Gastroesophageal sphincter (tissue), 4 donors: ENCODE data around the gene NRXN3. TPM values are rescaled to one million over a fixed set of nuclear protein-coding genes. Genes with fewer than 3 reads are reported as not detected.

ENCODE experiments used
- ATAC-seq: fragments of 150-250 bp; one replicate; pipeline ENCODE4 v1.9.1; 2016; ENCODE audit warnings: mild to moderate bottlenecking, moderate library complexity
- H3K27ac ChIP-seq, 4 donors: fragments of 200-600 bp; sonication (generic) in 3 of 4; 1 replicate in 3 of 4; 2 replicates in 1 of 4; pipeline ENCODE4 v1.5.1; 2016 to 2019
- H3K27me3 ChIP-seq: fragments of 200-600 bp; sonication (generic); one replicate; pipeline ENCODE4 v1.5.1; 2019
- H3K36me3 ChIP-seq, 2 donors: fragments of 200-600 bp; sonication (generic); one replicate each; pipeline ENCODE4 v1.5.1; 2019; ENCODE audit warnings: control low read depth in 1 of 2
- H3K4me1 ChIP-seq, 3 donors: fragments of 200-600 bp; sonication (generic); 1 replicate in 2 of 3; 2 replicates in 1 of 3; pipeline ENCODE4 v1.5.1; 2016 to 2019; ENCODE audit warnings: control low read depth in 2 of 3
- H3K4me3 ChIP-seq, 2 donors: fragments of 200-600 bp; sonication (generic); one replicate each; pipeline ENCODE4 v1.5.1; 2019; ENCODE audit warnings: mild to moderate bottlenecking in 1 of 2, moderate library complexity in 1 of 2
- H3K9me3 ChIP-seq, 3 donors: fragments of 200-600 bp; sonication (generic); one replicate each; pipeline ENCODE4 v1.5.1; 2017 to 2019; ENCODE audit warnings: control low read depth in 2 of 3
- EP300 ChIP-seq: sonication (generic); formaldehyde crosslinking; IDR thresholded peaks from one replicate; pipeline ENCODE4 v1.6.1; 2017; ENCODE audit warnings: antibody characterized with exemption, mild to moderate bottlenecking
- POLR2A ChIP-seq, 2 donors: fragments of 450-650 bp; IDR thresholded peaks; one replicate each; pipeline ENCODE4 v1.6.1; 2017; ENCODE audit warnings: antibody characterized with exemption in 2 of 2, mild to moderate bottlenecking in 2 of 2, moderate library complexity in 1 of 2
- POLR2AphosphoS5 ChIP-seq: sonication (generic); formaldehyde crosslinking; IDR thresholded peaks from one replicate; pipeline ENCODE4 v1.6.1; 2017; ENCODE audit warnings: antibody characterized with exemption
- WGBS, 2 donors: methylation state at CpG; one replicate each; pipeline ENCODE4 v1.1.5; 2018; ENCODE audit warnings: low coverage in 1 of 2; 5-methylcytosine and 5-hydroxymethylcytosine counted together
- total RNA-seq, 4 donors: library from RNA; depleted of rRNA; stranded (reverse); fragments of >200 nt; gene quantifications; one replicate each; pipeline ENCODE4 v1.1.0, GENCODE V29; 2016
- TF ChIP-seq, protein P1 (sequence below), 4 experiments: fragments of 200-600 bp in 2 of 4; fragments of 450-650 bp in 2 of 4; sonication (generic) in 1 of 4; IDR thresholded peaks; one replicate each; pipeline ENCODE4 v1.5.1; 2017 to 2019; ENCODE audit warnings: antibody characterized with exemption in 4 of 4, mild to moderate bottlenecking in 2 of 4, moderate library complexity in 2 of 4

The NRXN3 gene
- total RNA-seq, 4 donors from 2014 or later: 74.2 to 192 (median 98.2) TPM

DNA sequence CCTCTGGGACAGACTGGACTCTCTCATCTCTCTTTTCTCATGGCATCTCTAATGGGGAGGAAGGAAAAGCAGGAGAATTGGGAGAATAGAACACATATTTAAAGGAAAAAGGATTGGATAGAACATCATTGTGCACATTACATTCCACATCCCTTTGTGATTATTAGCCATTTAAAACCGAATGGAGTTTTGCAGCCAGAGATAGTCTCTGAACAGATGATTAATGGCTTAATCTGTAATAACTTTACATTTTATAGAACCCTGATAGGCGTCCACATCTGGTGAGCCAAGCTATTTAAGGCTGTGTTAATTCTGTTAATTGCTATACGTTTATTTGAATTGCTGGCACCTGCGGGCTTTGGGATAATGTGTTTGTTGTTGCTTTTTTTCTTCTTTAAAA lies 487.3 kb downstream of the NRXN3 start:
- no peak for TF ChIP-seq EP300
- no peak for TF ChIP-seq POLR2AphosphoS5
- TF ChIP-seq, protein P1, sequence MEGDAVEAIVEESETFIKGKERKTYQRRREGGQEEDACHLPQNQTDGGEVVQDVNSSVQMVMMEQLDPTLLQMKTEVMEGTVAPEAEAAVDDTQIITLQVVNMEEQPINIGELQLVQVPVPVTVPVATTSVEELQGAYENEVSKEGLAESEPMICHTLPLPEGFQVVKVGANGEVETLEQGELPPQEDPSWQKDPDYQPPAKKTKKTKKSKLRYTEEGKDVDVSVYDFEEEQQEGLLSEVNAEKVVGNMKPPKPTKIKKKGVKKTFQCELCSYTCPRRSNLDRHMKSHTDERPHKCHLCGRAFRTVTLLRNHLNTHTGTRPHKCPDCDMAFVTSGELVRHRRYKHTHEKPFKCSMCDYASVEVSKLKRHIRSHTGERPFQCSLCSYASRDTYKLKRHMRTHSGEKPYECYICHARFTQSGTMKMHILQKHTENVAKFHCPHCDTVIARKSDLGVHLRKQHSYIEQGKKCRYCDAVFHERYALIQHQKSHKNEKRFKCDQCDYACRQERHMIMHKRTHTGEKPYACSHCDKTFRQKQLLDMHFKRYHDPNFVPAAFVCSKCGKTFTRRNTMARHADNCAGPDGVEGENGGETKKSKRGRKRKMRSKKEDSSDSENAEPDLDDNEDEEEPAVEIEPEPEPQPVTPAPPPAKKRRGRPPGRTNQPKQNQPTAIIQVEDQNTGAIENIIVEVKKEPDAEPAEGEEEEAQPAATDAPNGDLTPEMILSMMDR (IDR thresholded peaks at IDR 0.05): no peak
- TF ChIP-seq POLR2A (IDR thresholded peaks at IDR 0.05): no peak
- Histone ChIP-seq H3K4me3 (no peak overlapping the region), H3K36me3 (no peaks in the 10 kb centered on the region), H3K4me1 (no peaks in the 10 kb centered on the region), H3K9me3 (no peaks in the 10 kb centered on the region), H3K27me3 (no peaks in the 10 kb centered on the region), H3K27ac (no peak overlapping the region)
- 74 to 81% methylated on average over 4 of the region's 4 CpGs for WGBS, 2 donors
- ATAC-seq: no peak

DNA sequence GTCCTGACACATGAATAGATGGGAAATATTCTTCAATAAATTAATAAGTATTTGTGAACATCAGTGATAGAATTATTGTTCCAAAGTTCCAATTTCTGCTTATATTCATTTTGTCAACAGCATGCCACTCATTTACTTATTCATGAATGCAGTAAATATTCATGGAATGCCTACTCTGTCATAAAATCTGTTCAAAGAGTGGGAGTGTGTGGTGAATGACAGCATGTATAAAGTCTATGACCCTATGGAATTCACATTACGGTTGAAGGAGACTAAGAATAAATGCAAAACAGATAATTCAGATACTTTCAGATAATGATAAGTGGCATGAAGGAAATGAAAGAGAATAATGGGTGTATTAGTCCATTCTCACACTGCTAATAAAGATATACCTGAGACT lies 494.7 kb downstream of the NRXN3 start:
- TF ChIP-seq EP300 (no peak), POLR2A (IDR thresholded peaks at IDR 0.05) (no peak), POLR2AphosphoS5 (no peak)
- TF ChIP-seq, protein P1 (IDR thresholded peaks at IDR 0.05): no peak
- H3K4me1 ChIP-seq: no peaks in the 10 kb centered on the region
- no peaks in the 10 kb centered on the region for H3K36me3 ChIP-seq
- no peak overlapping the region for H3K27ac ChIP-seq
- no peaks in the 10 kb centered on the region for H3K9me3 ChIP-seq
- no peak overlapping the region for H3K4me3 ChIP-seq
- ATAC-seq: no peak
- WGBS, 2 donors: 55 to 75% methylated on average over 1 of the region's 1 CpG
- H3K27me3 ChIP-seq: no peaks in the 10 kb centered on the region

DNA sequence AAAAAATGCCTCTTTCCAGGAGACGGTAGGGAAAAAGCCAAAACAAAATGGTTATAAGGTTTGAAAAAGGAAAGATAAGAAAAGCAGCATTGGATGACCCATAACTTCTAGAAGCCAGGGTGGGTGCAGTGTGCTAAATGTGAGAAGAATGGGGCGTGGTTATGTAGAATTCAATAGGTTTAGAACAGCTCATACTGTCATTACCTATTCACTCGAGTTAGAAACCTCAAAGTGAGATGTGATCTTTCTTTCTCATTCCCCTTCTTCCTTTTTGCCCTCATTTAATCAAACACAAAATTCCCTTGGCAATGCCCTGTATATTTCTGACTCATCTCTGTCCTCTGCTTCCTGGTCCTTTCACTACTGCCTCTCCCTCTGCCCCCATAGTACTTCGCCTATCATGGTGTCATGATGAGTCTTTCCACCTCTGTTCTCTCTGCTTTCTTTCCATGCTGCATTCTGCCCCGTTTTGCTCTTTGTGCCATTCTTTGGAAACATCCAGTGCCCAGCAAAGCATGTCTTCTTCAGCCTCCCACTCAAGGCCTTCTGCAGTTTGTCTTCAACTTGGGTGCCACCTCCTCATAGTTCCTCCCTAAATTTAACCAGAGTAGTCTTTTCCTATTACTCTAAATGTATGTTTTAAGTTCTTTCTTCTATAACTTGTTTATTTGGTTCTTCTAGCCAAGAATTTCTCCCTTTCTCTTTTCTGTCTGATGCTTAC lies 496.3 kb downstream of the NRXN3 start:
- Histone ChIP-seq H3K27me3 (no peaks in the 10 kb centered on the region), H3K27ac (no peak overlapping the region), H3K36me3 (no peaks in the 10 kb centered on the region), H3K4me1 (no peaks in the 10 kb centered on the region), H3K4me3 (no peak overlapping the region), H3K9me3 (no peaks in the 10 kb centered on the region)
- 69 to 74% methylated on average over 5 of the region's 5 CpGs for WGBS, 2 donors
- ATAC-seq: no peak
- no peak for TF ChIP-seq POLR2AphosphoS5
- no peak for TF ChIP-seq EP300
- no peak for TF ChIP-seq POLR2A (IDR thresholded peaks at IDR 0.05)
- TF ChIP-seq, protein P1 (IDR thresholded peaks at IDR 0.05): no peak

DNA sequence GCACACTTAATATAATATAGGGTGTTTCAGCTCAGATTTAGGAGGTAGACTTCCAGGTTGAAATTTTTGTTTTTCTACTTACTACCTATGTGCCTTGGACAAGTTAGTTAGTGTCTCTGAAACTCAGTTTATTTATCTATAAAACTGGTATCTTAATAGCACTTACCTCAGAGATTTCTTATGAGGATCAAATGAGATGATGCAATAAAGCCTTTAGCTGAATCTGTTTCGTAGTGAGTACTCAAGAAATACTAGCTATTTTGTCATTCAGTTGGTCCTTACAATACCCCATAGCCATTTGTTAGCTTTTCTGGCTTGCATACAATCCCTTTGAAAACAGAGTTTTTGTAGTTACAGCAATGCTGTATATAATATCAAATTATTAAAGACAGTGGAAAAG lies 497.0 kb downstream of the NRXN3 start:
- no peak for TF ChIP-seq EP300
- TF ChIP-seq, protein P1 (IDR thresholded peaks at IDR 0.05): no peak
- no peak for TF ChIP-seq POLR2AphosphoS5
- no peak for TF ChIP-seq POLR2A (IDR thresholded peaks at IDR 0.05)
- H3K36me3 ChIP-seq: no peaks in the 10 kb centered on the region
- no peaks in the 10 kb centered on the region for H3K9me3 ChIP-seq
- H3K27ac ChIP-seq: no peak overlapping the region
- 63 to 75% methylated on average over 1 of the region's 1 CpG for WGBS, 2 donors
- H3K4me1 ChIP-seq: no peaks in the 10 kb centered on the region
- H3K4me3 ChIP-seq: no peak overlapping the region
- H3K27me3 ChIP-seq: no peaks in the 10 kb centered on the region
- ATAC-seq: no peak

DNA sequence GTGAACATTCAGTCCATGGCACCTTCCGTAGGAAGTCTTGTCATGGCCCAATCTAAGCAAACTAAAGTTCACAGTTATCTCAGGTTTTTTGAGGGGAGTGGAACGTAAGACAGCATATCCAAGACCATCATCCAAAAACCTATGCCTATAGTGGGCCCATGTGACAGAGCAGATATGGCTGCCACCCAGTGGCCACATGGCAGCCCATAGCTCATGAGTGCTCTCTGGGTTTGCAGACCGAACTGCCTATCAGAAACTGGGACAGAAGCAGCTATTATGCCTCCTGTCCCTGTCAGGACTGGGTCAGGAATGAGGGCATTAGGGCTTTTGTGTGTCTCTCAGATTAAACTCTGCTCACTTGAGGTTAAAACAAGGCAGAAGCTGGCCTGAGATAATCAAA lies 503.7 kb downstream of the NRXN3 start:
- no peak overlapping the region for H3K4me3 ChIP-seq
- no peak overlapping the region for H3K27ac ChIP-seq
- ATAC-seq: no peak
- 76 to 83% methylated on average over 1 to 3 of the region's 3 CpGs for WGBS, 2 donors
- no peaks in the 10 kb centered on the region for H3K27me3 ChIP-seq
- H3K4me1 ChIP-seq: no peaks in the 10 kb centered on the region
- H3K9me3 ChIP-seq: no peaks in the 10 kb centered on the region
- no peak for TF ChIP-seq EP300
- TF ChIP-seq, protein P1 (IDR thresholded peaks at IDR 0.05): no peak
- no peak for TF ChIP-seq POLR2A (IDR thresholded peaks at IDR 0.05)
- TF ChIP-seq POLR2AphosphoS5: no peak
- no peaks in the 10 kb centered on the region for H3K36me3 ChIP-seq
